Measurements from ENCODE around the gene SMYD3. TPM values are rescaled to one million over a fixed set of nuclear protein-coding genes. Genes with fewer than 3 reads are reported as not detected.

The SMYD3 gene
- total and polyA plus RNA-seq, 4 donors: 10.5 to 40.1 (median 32.5) TPM

DNA sequence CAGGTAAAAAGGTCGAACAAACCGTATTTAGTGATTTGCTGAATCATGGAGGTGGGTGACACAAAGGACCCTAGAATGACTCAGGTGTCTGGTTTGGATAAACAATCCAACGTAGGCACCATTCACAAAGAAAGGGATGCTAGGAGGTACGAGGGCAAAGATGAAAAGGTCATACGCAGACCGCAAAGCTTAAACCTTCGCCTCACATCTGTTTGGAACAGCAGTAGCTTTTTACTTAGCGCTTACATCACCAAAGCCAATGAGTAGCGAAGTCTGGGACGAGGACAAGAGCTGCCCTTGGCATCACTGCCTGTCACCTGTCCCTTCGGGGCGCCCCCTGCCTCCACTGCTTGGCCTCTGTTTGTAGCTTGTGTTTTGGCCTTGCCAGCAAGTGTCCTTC is 350.2 kb downstream of the SMYD3 start:
- no peak for ATAC-seq (ENCODE audit: insufficient read depth, low FRiP score)
- no peaks in the 10 kb centered on the region for H3K27me3 ChIP-seq (ENCODE audit: control insufficient read depth in 3 of 3, insufficient read depth in 3 of 3, low read length in 2 of 3)
- no peak for DNase-seq
- H3K9ac ChIP-seq (ENCODE audit: insufficient read depth in 1 of 2, low read length in 2 of 2): no peak overlapping the region
- H3K9me3 ChIP-seq (ENCODE audit: control insufficient read depth in 4 of 4, insufficient read depth in 3 of 4, low read length in 3 of 4): no peaks in the 10 kb centered on the region
- no peak overlapping the region for H3K27ac ChIP-seq (ENCODE audit: low read depth in 1 of 2, low read length in 1 of 2)
- 93 to 98% methylated on average over 12 of the region's 12 CpGs for WGBS, 2 donors
- peaks cover 0 to 7% (median 4%) of the 10 kb centered on the region in 5 donors for H3K4me1 ChIP-seq (ENCODE audit: control insufficient read depth in 5 of 5, insufficient read depth in 5 of 5, low read length in 5 of 5)
- H3K36me3 ChIP-seq (ENCODE audit: control insufficient read depth in 4 of 4, insufficient read depth in 4 of 4, low read length in 4 of 4): peaks cover 0 to 1% (median 0%) of the 10 kb centered on the region in 4 donors
- no peak overlapping the region for H3K4me3 ChIP-seq
- TF ChIP-seq, protein P1, sequence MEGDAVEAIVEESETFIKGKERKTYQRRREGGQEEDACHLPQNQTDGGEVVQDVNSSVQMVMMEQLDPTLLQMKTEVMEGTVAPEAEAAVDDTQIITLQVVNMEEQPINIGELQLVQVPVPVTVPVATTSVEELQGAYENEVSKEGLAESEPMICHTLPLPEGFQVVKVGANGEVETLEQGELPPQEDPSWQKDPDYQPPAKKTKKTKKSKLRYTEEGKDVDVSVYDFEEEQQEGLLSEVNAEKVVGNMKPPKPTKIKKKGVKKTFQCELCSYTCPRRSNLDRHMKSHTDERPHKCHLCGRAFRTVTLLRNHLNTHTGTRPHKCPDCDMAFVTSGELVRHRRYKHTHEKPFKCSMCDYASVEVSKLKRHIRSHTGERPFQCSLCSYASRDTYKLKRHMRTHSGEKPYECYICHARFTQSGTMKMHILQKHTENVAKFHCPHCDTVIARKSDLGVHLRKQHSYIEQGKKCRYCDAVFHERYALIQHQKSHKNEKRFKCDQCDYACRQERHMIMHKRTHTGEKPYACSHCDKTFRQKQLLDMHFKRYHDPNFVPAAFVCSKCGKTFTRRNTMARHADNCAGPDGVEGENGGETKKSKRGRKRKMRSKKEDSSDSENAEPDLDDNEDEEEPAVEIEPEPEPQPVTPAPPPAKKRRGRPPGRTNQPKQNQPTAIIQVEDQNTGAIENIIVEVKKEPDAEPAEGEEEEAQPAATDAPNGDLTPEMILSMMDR (IDR thresholded peaks at IDR 0.05; ENCODE audit: control extremely low read depth, extremely low read depth): no peak

DNA sequence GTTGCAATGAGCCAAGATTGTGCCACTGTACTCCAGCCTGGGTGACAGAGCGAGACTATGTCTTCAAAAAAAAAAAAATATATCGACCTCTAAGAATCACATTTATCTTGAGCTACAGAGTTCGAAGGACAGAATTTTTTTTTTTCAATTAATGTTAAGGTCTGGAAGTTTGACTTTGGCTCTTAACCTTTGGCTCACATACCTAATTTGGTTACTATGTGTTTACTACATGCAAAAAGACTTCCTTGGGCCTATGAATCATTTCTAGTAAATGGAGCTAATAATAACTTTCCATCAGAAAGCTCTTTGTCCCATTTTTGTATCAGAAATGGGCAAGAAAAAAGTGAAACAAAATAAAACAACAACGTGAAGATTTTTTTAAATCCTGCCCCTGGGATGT is 351.2 kb downstream of the SMYD3 start:
- no peak overlapping the region for H3K27ac ChIP-seq (ENCODE audit: low read depth in 1 of 2, low read length in 1 of 2)
- WGBS, 2 donors: 80 to 90% methylated on average over 4 of the region's 4 CpGs
- H3K9ac ChIP-seq (ENCODE audit: insufficient read depth in 1 of 2, low read length in 2 of 2): no peak overlapping the region
- peaks cover 0 to 1% (median 0%) of the 10 kb centered on the region in 4 donors for H3K36me3 ChIP-seq (ENCODE audit: control insufficient read depth in 4 of 4, insufficient read depth in 4 of 4, low read length in 4 of 4)
- peaks cover 0 to 5% (median 0%) of the 10 kb centered on the region in 5 donors for H3K4me1 ChIP-seq (ENCODE audit: control insufficient read depth in 5 of 5, insufficient read depth in 5 of 5, low read length in 5 of 5)
- no peaks in the 10 kb centered on the region for H3K9me3 ChIP-seq (ENCODE audit: control insufficient read depth in 4 of 4, insufficient read depth in 3 of 4, low read length in 3 of 4)
- ATAC-seq (ENCODE audit: insufficient read depth, low FRiP score) (no peak), DNase-seq (no peak)
- H3K4me3 ChIP-seq: no peak overlapping the region
- H3K27me3 ChIP-seq (ENCODE audit: control insufficient read depth in 3 of 3, insufficient read depth in 3 of 3, low read length in 2 of 3): no peaks in the 10 kb centered on the region
- TF ChIP-seq, protein P1 (IDR thresholded peaks at IDR 0.05; ENCODE audit: control extremely low read depth, extremely low read depth): no peak

DNA sequence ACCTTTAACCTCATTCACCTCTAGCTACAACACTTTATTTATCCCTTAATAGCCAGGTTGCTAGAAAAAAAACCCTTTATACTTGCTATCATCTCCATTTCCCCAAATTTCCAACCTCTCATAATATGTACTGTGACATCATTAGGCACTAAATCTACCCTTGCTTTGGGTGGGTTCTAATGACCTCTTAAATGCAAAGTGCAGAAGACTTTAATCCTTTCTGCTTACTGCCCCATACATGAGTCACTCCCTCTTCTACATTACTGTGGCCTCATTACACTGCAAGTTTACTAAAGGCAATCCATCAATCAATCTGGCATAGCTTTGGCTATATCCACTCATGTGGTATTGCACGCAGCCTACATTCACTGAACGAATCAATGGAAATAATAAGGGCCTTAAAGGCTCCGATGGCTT is 353.3 kb downstream of the SMYD3 start:
- TF ChIP-seq, protein P1 (IDR thresholded peaks at IDR 0.05; ENCODE audit: control extremely low read depth, extremely low read depth): no peak
- Histone ChIP-seq H3K9me3 (ENCODE audit: control insufficient read depth in 4 of 4, insufficient read depth in 3 of 4, low read length in 3 of 4) (no peaks in the 10 kb centered on the region), H3K27me3 (ENCODE audit: control insufficient read depth in 3 of 3, insufficient read depth in 3 of 3, low read length in 2 of 3) (no peaks in the 10 kb centered on the region), H3K4me1 (ENCODE audit: control insufficient read depth in 5 of 5, insufficient read depth in 5 of 5, low read length in 5 of 5) (peaks cover 0 to 3% (median 0%) of the 10 kb centered on the region in 5 donors), H3K36me3 (ENCODE audit: control insufficient read depth in 4 of 4, insufficient read depth in 4 of 4, low read length in 4 of 4) (no peaks in the 10 kb centered on the region), H3K4me3 (no peak overlapping the region), H3K27ac (ENCODE audit: low read depth in 1 of 2, low read length in 1 of 2) (no peak overlapping the region), H3K9ac (ENCODE audit: insufficient read depth in 1 of 2, low read length in 2 of 2) (no peak overlapping the region)
- WGBS, 2 donors: 89% methylated on average over 3 of the region's 3 CpGs
- ATAC-seq (ENCODE audit: insufficient read depth, low FRiP score) (no peak), DNase-seq (no peak)

DNA sequence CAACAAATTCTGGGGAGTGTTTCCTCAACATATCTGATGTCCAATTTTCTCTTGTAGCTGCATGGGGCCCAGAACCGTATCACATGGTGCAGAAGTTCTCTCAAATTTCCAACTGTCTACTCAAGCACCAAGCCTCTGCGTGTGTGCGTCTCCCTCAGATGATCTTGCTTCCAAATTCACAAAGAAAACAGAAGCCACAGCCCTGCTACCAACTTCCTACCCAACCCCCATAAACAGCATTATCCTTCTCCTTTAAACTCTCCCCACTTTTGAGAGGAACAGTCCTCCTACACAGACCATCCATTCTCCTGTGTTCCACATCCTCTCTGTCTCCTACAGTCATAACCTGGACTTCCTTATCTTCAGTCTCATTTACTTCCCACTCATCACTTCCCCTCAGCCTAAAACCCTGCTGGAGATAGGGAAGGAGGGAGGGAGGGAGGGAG is 354.1 kb downstream of the SMYD3 start:
- ATAC-seq (ENCODE audit: insufficient read depth, low FRiP score) (no peak), DNase-seq (no peak)
- no peak overlapping the region for H3K27ac ChIP-seq (ENCODE audit: low read depth in 1 of 2, low read length in 1 of 2)
- H3K27me3 ChIP-seq (ENCODE audit: control insufficient read depth in 3 of 3, insufficient read depth in 3 of 3, low read length in 2 of 3): no peaks in the 10 kb centered on the region
- peaks cover 0 to 6% (median 0%) of the 10 kb centered on the region in 4 donors for H3K9me3 ChIP-seq (ENCODE audit: control insufficient read depth in 4 of 4, insufficient read depth in 3 of 4, low read length in 3 of 4)
- TF ChIP-seq, protein P1 (IDR thresholded peaks at IDR 0.05; ENCODE audit: control extremely low read depth, extremely low read depth): no peak
- WGBS, 2 donors: 35 to 66% methylated on average over 3 of the region's 3 CpGs
- H3K4me3 ChIP-seq: no peak overlapping the region
- no peaks in the 10 kb centered on the region for H3K36me3 ChIP-seq (ENCODE audit: control insufficient read depth in 4 of 4, insufficient read depth in 4 of 4, low read length in 4 of 4)
- H3K4me1 ChIP-seq (ENCODE audit: control insufficient read depth in 5 of 5, insufficient read depth in 5 of 5, low read length in 5 of 5): peaks cover 0 to 3% (median 0%) of the 10 kb centered on the region in 5 donors
- no peak overlapping the region for H3K9ac ChIP-seq (ENCODE audit: insufficient read depth in 1 of 2, low read length in 2 of 2)
